Measurements from ENCODE around the gene EDN1.

GRCh38 chr6:12245763-12246718, 44.1 kb upstream of the EDN1 start:
- no peak for TF ChIP-seq CTCF (IDR thresholded peaks at IDR 0.05; ENCODE audit: insufficient read depth, low read depth, low read length)
- no peak for TF ChIP-seq EZH2 (IDR thresholded peaks at IDR 0.05; ENCODE audit: insufficient read depth, low read length)

Measured in astrocyte (in vitro differentiated cells and primary cell).